ENCODE results near the gene CTSZ.
"Not testable (repeated sequence)": the region's sequence is repeated elsewhere in the genome, so short reads cannot be mapped to it uniquely, and the experiment has no call there.

Gene CTSZ

DNA sequence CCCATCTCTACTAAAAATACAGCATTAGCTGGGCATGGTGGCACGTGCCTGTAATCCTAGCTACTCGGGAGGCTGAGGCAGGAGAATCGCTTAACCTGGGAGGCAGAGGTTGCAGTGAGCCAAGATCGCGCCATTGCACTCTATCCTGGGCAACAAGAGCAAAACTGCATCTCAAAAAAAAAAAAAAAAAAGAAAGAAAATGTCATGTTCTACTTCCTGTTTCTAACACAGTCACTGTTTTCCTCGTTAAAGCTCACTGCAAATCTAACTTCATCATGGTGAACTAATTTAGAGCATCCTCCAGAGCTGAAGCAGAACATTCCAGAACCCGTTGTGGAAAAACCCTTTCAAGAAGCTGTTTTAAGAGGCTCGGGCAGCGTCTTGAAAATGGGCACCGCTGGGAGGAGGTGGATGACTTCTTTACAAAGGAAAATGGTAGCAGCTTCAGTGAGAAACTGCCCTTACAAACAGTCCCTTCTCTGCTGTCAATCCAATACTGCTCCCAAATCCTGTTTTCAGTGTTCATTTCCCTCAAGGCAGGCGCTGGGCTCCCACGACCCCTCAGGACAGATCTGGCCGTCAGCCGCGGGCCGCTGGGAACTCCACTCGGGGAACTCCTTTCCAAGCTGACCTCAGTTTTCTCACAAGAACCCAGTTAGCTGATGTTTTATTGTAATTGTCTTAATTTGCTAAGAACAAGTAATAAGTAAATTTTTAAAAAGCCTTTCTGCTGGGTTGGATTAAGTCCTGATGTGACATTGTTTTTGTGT is 12.5 kb downstream of the CTSZ start:
- DNase-seq: no peak

DNA sequence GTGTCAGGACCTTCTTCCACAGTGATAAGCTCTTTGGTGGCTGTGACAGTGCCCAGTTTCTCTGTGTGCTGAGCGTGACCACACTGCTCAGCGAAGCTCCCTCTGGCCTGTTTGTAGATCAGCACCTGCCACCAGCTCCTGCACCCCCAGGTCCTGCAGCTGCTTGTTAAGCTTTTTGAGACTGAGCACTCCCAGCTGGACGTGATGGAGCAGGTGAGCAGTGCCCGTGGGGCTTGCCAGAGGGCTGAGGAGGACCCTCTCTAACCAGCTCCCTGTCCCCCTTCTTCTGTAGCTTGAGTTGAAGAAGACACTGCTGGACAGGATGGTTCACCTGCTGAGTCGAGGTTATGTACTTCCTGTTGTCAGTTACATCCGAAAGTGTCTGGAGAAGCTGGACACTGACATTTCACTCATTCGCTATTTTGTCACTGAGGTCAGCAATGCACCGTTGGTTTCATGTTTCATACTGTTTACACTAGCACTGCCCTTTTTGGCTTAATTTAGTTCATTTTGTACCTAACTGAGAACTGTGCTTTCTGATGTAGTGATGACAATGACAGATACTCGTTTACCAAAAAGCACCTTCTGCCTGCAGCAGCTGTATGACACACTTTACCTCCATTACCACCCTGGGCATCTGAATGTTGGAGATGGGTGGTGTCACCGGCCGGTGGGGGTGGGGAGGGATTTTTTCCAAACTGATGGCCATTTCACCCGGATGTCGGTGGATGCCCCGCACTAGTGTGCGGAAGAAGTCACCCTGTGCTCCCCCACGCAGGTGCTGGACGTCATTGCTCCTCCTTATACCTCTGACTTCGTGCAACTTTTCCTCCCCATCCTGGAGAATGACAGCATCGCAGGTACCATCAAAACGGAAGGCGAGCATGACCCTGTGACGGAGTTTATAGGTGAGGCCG is 13.5 kb downstream of the CTSZ start:
- no peak for DNase-seq

DNA sequence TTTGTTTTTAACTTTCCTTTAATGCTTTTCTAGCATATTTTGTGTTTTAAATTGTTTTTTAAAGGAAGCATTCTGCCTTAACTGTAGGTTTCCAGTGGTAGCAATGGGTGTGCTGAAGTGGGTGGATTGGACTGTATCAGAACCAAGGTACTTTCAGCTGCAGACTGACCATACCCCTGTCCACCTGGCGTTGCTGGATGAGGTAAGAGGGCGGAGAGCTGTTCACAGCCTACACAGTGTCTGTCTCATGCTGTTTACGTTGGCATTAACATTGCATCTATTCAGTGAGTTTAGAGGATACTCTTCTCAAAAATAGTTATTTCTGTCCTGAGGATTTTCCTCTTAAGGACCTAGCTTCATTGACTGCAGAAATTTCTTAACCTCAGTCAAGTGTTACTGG is 14.1 kb downstream of the CTSZ start:
- no peak for DNase-seq

DNA sequence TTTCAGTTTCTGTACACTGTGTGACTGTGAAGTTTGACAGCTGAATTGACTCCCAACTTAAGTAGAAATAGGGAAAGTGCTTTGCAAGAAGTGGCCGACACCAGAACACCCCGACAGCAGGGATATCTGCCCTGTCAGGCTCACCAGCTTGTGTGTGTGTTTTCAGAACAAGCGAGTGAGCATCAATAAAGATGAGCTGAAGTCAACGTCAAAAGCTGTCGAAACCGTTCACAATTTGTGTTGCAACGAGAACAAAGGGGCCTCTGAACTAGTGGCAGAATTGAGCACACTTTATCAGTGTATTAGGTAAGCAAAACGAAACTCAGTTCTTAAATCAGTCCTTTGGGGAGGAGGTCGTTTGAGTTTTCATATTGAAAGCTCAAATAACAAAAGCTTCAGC is 15.3 kb downstream of the CTSZ start:
- no peak for DNase-seq

DNA sequence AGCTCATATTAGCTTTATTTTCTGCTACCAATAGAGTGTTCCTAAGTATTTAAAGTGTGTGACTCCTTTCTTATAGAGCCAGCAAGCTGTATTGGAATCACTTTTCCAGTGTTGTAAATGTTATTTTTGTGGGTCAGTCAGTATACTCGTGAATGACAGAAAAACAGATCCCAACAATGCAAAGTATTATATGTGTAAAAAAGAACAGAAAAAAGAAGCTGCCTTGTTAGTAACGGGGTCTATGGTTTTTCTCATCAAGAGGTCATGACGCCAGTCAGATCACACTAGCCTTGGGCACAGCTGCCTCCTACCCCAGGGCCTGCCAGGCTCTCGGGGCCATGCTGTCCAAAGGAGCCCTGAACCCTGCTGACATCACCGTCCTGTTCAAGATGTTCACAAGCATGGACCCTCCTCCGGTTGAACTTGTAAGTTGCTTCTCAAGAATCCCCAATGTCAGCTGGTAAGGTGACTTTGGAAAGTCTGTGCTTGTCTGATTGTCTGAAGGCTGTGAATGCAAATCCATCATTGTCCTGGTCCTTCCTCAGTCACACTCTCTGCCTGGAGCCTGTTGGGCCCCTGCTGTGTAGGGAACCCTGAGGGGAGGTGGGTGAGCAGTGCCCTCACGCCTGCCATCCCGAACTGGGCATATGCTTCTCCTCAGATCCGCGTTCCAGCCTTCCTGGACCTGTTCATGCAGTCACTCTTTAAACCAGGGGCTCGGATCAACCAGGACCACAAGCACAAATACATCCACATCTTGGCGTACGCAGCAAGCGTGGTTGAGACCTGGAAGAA is 16.2 kb downstream of the CTSZ start:
- DNase-seq: no peak

DNA sequence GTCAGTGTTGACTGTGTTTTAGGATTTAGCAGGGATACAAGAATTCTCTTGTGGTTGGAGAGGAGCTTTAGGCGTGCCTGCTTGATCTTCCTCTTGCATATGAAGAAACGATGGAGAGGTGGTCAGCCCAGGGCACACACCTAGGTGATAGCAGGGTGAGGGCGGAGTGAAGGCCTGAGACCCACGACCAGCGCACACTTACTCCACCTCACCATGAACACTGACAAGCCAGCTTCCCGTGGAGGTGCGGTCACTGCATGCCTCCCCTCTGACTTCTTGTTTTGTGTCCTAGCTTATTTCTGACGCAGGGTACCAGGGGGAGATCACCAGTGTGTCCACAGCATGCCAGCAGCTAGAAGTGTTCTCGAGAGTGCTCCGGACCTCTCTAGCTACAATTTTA is 17.9 kb downstream of the CTSZ start:
- no peak for DNase-seq

DNA sequence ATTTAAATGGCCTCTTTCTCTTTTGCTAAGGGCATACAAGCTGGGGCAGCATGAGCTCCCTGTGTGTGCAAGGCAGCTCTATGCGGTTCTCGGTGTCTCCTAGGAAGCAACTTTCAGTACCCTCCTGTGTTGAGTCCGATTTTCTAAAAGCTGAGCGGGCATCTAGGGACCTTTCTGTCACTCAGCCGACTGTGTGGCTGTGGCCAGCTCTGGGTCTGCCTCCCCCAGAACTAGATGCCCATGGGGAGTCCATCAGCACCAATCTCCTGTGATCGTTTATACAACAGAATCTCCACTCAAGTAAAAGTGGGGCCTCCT is 18.5 kb downstream of the CTSZ start:
- DNase-seq: no peak

DNA sequence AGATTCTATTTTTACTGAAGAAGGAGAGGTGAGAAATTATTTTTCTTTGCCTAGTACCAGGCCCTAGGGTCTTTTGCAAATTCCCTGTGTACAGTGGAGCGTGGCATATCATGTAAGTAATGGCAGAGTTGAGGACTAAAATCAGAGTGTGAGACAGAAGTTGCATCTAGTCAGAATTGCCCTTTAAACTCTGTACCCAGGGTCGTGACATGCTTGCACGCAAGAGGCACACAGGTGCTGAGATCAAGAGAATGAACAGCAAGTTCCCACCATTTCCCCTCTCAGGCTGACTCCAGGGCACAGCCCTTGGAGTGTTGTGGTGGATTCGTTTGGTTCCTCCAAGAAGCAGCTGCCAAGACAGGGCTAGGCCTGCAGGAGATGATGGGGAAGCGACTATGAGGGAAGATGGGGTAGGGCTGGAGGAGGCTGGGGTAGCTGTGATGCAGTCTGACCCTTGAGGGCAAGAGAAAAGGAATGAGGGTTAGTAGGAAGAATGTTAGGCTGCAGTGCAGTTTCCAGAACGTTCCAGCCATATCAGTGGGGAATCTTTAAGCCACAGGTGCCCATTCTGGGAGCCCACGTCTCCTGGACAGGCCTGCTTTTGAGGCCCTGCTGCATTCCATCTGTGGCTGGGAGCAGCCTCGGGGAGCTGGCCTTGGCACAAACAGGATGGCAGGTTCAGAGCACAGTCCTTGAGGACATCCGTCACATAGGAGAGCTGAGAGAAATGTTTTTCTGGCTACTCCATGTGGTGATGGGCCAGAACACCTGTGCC is 19.1 kb downstream of the CTSZ start:
- no peak for DNase-seq

DNA sequence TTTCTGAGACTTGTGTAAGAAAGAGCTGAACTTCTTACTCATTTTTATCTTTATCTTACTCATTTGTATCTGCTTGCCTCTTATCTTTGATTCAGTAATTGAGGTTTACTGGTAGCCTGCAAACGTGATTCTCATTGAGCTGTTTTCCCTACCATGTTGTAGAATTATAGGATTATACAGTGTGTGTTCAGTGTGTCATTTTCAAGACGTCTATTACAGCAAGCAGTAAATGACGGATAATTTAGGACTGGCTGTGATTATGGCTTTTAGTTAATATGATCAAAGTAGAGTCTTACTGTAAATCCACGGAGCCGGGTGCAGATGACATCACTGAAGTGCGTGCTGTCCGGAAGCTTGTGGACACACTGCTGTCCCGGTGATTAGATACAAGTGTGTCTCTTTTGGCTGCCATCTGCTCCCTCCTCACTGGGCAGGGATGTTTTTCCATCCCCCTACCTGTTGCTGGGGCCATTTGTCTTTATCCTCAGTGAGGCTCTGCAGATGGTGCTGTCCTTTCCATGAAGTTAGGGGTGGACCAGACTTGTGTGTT is 20.0 kb downstream of the CTSZ start:
- no peak for DNase-seq

DNA sequence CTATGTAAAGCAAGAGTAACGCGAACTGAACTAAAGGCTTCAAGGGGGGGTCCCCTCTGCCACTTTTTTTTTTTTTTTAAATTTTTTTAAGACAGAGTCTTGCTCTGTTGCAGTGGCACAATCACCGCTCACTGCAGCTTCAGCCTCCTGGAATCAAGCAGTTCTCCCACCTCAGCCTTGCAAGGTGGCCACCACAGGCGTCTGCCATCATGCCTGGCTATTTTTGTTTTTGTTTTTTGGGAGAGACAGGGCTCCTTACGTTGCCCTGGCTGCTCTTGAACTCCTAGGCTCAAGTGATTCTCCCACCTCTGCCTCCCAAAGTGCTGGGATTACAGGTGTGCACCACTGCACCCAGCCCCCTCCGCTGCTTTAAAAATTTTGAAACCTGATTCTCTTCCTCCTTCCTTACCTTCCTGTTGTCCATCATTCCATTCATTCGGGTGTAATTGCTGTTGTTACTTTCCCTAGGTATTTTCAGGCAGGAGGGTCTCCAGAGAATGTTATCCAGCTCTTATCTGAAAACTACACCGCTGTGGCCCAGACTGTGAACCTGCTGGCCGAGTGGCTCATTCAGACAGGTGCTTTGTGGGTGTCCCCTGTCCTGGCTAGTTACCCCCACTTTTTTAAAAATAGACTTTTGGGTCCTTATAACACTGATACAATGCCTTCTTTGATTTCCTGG is 20.6 kb downstream of the CTSZ start:
- no peak for DNase-seq

DNA sequence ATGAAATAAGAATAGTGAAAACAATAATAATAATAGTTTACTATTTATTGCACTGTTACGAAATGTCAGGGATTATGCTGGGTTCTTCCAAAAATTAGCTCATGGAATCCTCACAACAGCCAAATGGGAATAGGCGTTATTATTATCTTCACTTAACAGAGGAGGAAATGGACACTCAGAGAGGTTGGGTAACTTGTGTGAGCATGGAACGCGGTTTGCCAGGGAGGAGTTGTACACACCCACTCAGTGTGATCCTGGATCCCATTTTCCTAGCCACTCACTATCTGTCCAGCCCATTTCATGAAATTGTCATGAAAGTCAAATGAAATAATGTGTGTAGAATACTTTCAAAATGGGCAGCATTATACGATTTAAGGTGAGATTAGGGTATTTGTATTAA is 21.4 kb downstream of the CTSZ start:
- no peak for DNase-seq

DNA sequence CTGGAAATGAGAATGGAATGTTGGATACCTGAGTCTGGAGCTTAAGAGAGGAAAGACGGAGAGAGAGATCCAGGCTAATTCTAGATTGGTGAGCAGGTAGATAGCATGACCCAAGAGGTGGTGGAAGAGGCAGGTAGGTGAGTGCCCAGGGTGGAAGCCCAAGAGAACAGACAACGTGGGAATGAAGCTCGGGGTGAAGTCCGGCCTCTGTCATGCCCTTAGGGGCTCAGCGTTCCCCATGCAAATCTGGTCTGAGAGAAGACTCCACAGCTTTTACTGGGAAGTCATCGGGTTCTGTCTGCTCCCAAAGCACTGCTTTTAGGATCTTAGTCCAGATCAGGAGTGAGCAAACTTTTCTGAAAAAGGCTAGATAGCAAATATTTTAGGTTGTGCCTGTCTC is 22.4 kb downstream of the CTSZ start:
- DNase-seq: no peak

DNA sequence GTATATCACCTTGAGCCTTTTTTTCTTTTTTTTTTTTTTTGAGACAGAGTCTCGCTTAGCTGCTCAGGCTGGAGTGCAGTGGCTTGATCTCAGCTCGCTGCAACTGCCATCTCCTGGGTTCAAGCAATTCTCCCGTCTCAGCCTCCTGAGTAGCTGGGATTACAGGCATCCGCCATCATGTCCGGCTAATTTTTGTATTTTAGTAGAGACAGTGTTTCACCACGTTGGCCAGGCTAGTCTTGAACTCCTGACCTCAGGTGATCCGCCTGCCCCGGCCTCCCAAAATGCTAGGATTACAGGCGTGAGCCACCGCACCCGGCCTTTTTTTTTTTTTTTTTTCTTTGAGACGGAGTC is 24.0 kb downstream of the CTSZ start:
- not testable (repeated sequence) for DNase-seq

DNA sequence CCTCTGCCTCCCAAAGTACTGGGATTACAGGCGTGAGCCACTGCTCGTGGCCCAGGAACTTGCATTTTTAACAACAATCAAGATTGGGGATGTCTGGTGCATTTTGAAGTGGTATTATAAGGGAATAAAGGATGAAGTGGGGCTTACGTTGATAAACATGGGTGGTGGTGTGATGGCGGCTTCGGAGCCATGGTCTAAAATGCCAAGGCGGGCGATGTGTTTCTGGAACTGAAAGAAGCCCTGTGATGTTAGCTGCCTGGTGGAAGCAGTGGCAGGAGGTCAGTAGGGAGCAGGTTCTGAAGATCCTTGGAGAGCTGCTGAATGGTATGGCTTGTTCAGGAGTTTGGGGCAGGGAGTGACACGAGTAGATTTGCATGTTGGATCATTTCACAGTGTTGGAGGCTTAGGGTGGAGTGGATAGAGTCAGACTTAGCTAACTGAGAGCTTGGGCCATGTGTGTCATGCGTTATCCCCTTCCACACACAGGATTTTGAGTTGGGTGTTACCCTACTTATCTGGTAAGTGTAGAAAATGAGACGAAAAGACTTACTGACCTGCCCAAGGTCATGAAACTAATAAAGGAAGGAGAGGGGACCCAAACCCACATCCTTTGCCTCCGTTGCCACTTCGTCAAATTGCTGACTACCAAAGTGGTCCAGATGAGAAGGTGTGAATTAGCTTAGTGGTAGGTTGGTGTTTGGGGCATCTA is 24.5 kb downstream of the CTSZ start:
- no peak for DNase-seq

DNA sequence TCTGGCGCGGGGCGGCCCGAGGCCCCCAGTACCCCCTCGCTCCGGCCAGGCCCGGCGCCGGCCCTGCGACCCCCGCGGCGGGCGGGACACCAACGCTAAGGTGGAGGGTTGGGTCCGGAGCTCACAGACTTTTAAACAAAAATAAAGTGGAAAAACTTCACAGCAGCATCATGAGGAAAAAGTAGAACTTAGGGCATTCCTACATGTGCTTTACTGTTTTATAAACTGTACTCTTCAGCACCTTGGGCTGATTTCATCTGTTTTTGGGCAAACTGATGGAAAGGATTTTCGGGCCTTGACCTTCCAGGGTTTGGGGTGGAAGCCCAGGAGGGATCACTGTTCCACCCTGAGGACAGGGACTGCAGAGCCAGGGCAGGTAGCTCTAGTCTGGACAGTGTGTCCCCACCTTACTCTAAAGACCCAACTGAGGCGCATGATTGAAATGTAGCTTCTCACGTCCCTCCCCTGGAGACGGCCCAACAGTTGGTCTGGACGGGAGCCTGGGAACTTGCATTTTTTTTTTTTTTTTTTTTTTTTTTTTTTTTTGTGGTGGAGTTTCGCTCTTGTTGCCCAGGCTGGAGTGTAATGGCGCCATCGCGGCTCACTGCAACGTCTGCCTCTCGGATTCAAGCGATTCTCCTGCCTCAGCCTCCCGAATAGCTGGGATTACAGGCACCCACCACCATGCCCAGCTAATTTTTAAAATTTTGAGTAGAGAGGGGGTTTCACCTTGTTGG is 25.3 kb downstream of the CTSZ start:
- no peak for DNase-seq

DNA sequence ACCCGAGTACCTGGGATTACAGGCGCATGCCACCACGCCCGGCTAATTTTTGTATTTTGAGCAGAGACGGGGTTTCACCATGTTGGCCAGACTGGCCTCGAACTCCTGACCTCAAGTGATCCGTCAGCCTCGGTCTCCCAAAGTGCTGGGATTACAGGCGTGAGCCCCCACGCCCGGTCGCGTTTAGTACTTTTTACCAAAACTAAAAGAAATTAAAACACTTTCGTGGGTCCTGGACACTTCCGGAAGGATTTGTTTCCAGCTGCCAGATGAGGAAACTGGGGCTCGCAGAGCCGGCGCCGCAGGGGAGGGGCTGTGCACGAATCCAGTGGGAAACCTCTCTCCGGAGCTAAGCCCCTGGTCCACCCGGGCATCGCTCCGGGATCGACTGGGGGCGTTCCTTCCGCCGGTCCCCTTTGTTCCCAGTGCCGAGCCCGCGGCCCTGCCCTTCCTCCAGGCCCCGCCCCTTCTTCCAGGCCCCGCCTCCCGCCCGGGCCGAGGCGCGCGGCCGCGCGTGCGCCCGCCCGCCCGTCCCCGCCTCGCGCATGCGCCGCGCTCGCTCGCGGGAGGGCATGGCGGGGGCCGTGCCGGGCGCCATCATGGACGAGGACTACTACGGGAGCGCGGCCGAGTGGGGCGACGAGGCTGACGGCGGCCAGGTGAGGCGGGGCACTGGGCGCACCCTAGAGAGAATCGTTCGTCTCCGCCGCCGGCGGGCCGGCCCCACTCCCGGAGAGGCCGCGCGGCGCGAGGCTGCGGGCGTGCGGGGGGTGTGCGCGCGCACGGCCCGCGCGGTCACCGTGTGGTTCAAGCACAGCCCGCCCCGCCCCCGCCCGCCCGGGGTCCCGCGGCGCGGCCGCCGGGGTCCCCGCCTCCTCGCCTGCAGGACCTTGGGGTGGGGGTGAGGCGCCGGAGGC is 26.1 kb downstream of the CTSZ start, which contains the start of gene NELFCD:
Gene NELFCD (plus strand): TSS at position 546 of the 917 bp plus-strand sequence. CDS start 54 bp downstream, at position 600.
- DNase-seq: peak; percentile 84

DNA sequence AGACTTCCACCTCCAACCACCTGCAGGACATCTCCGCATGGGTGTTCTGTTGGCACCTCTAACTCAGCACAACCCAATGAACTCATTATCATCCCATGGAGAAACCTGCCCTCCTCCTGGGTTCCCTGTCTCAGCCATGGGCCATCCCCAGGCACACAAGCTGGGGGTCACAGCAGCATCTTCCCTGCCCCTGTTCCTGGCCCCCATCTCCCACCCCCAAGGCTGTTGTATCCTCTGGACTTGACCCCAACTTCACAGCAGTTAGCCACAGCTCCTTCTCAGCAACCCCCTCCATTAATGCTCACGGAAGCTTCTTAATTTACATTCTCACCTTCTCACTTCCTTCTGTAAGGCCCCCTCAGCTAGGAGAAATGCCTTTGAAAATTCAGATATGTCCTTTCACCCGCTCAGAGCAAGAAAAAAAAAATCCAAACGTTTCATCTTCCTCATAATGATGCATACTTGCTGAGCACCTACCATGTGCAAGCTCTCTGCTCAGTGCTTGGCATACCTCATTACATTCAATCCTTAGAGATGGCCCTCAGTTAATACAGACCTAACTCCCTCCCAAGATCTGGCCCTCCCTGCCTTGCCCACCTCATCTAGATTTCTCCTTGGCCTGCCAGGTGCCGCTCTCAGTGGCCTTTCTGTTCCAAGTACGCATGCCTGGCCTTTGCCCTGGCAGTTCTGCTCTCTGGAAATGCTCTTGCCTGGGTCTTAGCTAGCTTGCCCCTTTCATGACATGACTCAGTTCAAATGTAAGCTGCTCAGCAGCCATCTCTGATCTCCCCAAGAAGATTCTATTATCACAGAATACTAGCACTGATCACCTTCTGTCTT is 28.5 kb downstream of the CTSZ start:
- no peak for DNase-seq

DNA sequence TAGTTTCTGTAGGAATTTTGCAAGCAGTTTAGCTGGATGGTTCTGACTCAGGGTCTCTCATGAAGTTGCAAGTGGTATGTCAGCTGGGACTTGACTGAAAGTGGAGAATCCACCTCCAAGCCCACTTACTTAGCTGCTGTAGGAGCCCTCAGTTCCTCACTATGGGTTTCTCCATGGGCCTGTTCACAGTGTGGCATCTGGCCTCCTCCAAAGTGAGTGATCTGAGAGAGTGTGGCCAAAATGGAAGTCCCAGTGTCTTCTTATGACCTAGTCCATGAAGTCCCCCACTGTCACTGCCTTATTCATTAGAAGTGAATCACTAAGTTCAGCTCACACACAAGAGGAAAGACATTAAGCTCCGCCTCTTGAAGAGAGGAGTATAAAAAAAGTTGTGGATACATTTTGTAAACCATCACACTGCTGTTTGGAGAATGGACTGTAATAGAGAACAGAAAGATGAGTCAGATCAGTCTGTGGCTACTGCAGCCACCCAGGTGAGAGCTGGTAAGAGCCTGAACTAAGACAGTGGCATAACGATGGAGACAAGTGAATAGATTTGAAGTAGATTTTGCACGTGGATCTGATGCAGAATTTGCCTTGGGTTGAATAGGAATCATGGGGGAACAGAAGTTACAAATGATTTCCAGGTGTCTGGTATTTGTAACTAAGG is 30.9 kb downstream of the CTSZ start:
- DNase-seq: no peak

Measured in NCI-H1436 (cell line).